Panc1 (cell line): ENCODE data around the gene TK2. TPM values are rescaled to one million over a fixed set of nuclear protein-coding genes. Genes with fewer than 3 reads are reported as not detected.

ENCODE experiments used
- ATAC-seq: fragments of 200-7000 bp; cut with Tn5 transposase; 2 replicates; pipeline ENCODE4 v1.9.1; 2020; ENCODE audit warnings: mild to moderate bottlenecking, moderate library complexity
- BruUV-seq: library from RNA; stranded (reverse); fragments of 400-500 nt; replicated peaks from 2 replicates; lab custom pipeline; 2021; lab: Mats Ljungman, UMichigan
- CTCF ChIA-PET: fragments of 300-600 bp; sonication (Branson Sonifier 250); formaldehyde crosslinking; loops from one replicate; lab custom pipeline; 2022; ENCODE audit warnings: antibody characterized with exemption; lab: Charles Lee
- POLR2A ChIA-PET: fragments of 300-600 bp; sonication (Branson Sonifier 250); formaldehyde crosslinking; loops from one replicate; lab custom pipeline; 2022; ENCODE audit warnings: antibody characterized with exemption; lab: Charles Lee
- DNase-seq: peaks from one replicate; pipeline ENCODE4 v3.0.0-alpha.2; 2010; ENCODE audit warnings: low read depth, low spot score
- H3K27ac ChIP-seq: 2 replicates; pipeline ENCODE4 v1.5.1; 2011; ENCODE audit warnings: mild to moderate bottlenecking, low read length, inconsistent platforms
- H3K27me3 ChIP-seq: fragments of 200-500 bp; sonication (Bioruptor generic); 2 replicates; pipeline ENCODE4 v1.6.0; 2014; ENCODE audit warnings: low read length, inconsistent platforms; ENCODE audit not compliant: control insufficient read depth, insufficient read depth
- H3K36me3 ChIP-seq: fragments of 200-500 bp; sonication (Bioruptor generic); 2 replicates; pipeline ENCODE4 v1.5.1; 2014; ENCODE audit warnings: inconsistent platforms, mild to moderate bottlenecking, low read length, moderate library complexity; ENCODE audit not compliant: control insufficient read depth, insufficient read depth
- H3K4me1 ChIP-seq: 2 replicates; pipeline ENCODE4 v1.5.1; 2011; ENCODE audit warnings: inconsistent platforms, mild to moderate bottlenecking, low read length, moderate library complexity; ENCODE audit not compliant: control insufficient read depth, insufficient read depth
- H3K4me3 ChIP-seq, 2 experiments: 2 replicates each; pipeline ENCODE4 v1.5.1; 2011 to 2012; ENCODE audit warnings: low read depth in 2 of 2, low read length in 2 of 2, mild to moderate bottlenecking in 2 of 2, inconsistent platforms in 1 of 2, moderate library complexity in 1 of 2
- H3K9me3 ChIP-seq: fragments of 200-500 bp; sonication (Bioruptor generic); 2 replicates; pipeline ENCODE4 v1.5.1; 2014; ENCODE audit warnings: low read depth, mild to moderate bottlenecking, inconsistent platforms, low read length, moderate library complexity; ENCODE audit not compliant: control insufficient read depth, insufficient read depth
- POLR2AphosphoS5 ChIP-seq: IDR thresholded peaks from 2 replicates; pipeline ENCODE4 v1.6.1; 2012; ENCODE audit warnings: mild to moderate bottlenecking, low read depth, low read length, moderate library complexity
- SIN3A ChIP-seq: IDR thresholded peaks from 2 replicates; pipeline ENCODE4 v1.6.1; 2012; ENCODE audit warnings: low read depth, mild to moderate bottlenecking, low read length, moderate library complexity, borderline replicate concordance; ENCODE audit not compliant: insufficient read depth
- TCF7L2 ChIP-seq: IDR thresholded peaks from 2 replicates; pipeline ENCODE4 v1.6.1; 2011; ENCODE audit warnings: mild to moderate bottlenecking, low read depth, low read length, inconsistent platforms
- in situ Hi-C: cut with HindIII; loops from 2 replicates; pipeline ENCODE4 v1.10.0; 2016; ENCODE audit warnings: low sequenced_read_pairs, low pct_unique_long_range_greater_than_20kb
- intact Hi-C: fragments of 100-400 bp; cut with micrococcal nuclease; formaldehyde crosslinking; loops from one replicate; pipeline ENCODE4 v1.10.0; 2022; ENCODE audit not compliant: unreplicated experiment
- total RNA-seq: library from RNA; stranded (reverse); gene quantifications from one replicate; pipeline ENCODE4 v1.2.1, GENCODE V29; 2021; ENCODE audit not compliant: unreplicated experiment
- TF ChIP-seq, protein P1 (sequence below): fragments of 450-650 bp; IDR thresholded peaks from 2 replicates; pipeline ENCODE4 v1.5.1; 2017; ENCODE audit warnings: mild to moderate bottlenecking
- TF ChIP-seq, protein P2 (sequence below), 2 experiments: IDR thresholded peaks; 2 replicates each; pipeline ENCODE4 v1.6.1; 2011 to 2012; ENCODE audit warnings: low read depth in 2 of 2, control low read depth in 1 of 2, low read length in 1 of 2, mild to moderate bottlenecking in 1 of 2, moderate library complexity in 1 of 2; ENCODE audit not compliant: insufficient read depth in 1 of 2

TK2 gene
- total RNA-seq, 1 experiment from 2014 or later: 17.1 TPM

DNA sequence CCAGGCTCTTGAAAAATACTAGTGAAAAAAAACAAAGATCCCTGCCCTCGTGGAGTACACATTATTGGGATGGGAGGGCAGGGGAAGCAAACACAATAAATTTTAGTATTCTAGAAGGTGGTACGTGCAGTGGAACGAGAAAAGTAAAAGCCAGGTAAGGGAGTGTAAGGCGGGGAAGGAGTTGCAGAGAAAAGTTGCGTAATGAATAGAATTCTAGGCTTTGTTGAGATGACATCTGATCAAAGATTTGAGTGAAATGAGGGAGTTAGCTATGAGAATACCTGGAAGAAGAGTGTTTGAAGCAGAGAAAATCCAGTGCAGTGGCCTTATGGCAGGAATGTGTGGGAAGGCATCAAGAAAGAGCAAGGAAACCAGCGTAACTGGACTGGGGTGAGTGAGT lies 4.6 kb upstream of the TK2 start:
- ATAC-seq (no peak), DNase-seq (no peak)
- Histone ChIP-seq H3K27ac (no peak overlapping the region), H3K36me3 (peaks cover 6% of the 10 kb centered on the region), H3K4me1 (peaks cover 31% of the 10 kb centered on the region), H3K27me3 (no peaks in the 10 kb centered on the region), H3K9me3 (no peaks in the 10 kb centered on the region), H3K4me3 (no peak overlapping the region)
- in situ Hi-C loops (no loop called here), intact Hi-C loops (no loop called here)
- TF ChIP-seq TCF7L2 (no peak), SIN3A (no peak), POLR2AphosphoS5 (no peak)
- TF ChIP-seq, protein P1, sequence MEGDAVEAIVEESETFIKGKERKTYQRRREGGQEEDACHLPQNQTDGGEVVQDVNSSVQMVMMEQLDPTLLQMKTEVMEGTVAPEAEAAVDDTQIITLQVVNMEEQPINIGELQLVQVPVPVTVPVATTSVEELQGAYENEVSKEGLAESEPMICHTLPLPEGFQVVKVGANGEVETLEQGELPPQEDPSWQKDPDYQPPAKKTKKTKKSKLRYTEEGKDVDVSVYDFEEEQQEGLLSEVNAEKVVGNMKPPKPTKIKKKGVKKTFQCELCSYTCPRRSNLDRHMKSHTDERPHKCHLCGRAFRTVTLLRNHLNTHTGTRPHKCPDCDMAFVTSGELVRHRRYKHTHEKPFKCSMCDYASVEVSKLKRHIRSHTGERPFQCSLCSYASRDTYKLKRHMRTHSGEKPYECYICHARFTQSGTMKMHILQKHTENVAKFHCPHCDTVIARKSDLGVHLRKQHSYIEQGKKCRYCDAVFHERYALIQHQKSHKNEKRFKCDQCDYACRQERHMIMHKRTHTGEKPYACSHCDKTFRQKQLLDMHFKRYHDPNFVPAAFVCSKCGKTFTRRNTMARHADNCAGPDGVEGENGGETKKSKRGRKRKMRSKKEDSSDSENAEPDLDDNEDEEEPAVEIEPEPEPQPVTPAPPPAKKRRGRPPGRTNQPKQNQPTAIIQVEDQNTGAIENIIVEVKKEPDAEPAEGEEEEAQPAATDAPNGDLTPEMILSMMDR: no peak
- TF ChIP-seq, protein P2, sequence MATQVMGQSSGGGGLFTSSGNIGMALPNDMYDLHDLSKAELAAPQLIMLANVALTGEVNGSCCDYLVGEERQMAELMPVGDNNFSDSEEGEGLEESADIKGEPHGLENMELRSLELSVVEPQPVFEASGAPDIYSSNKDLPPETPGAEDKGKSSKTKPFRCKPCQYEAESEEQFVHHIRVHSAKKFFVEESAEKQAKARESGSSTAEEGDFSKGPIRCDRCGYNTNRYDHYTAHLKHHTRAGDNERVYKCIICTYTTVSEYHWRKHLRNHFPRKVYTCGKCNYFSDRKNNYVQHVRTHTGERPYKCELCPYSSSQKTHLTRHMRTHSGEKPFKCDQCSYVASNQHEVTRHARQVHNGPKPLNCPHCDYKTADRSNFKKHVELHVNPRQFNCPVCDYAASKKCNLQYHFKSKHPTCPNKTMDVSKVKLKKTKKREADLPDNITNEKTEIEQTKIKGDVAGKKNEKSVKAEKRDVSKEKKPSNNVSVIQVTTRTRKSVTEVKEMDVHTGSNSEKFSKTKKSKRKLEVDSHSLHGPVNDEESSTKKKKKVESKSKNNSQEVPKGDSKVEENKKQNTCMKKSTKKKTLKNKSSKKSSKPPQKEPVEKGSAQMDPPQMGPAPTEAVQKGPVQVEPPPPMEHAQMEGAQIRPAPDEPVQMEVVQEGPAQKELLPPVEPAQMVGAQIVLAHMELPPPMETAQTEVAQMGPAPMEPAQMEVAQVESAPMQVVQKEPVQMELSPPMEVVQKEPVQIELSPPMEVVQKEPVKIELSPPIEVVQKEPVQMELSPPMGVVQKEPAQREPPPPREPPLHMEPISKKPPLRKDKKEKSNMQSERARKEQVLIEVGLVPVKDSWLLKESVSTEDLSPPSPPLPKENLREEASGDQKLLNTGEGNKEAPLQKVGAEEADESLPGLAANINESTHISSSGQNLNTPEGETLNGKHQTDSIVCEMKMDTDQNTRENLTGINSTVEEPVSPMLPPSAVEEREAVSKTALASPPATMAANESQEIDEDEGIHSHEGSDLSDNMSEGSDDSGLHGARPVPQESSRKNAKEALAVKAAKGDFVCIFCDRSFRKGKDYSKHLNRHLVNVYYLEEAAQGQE (IDR thresholded peaks at IDR 0.05; ENCODE audit: insufficient read depth in 1 of 2, low read depth in 2 of 2, low read length in 1 of 2): no peak
- BruUV-seq: no TSS peak
- CTCF ChIA-PET: no interaction called here
- POLR2A ChIA-PET: no interaction called here

DNA sequence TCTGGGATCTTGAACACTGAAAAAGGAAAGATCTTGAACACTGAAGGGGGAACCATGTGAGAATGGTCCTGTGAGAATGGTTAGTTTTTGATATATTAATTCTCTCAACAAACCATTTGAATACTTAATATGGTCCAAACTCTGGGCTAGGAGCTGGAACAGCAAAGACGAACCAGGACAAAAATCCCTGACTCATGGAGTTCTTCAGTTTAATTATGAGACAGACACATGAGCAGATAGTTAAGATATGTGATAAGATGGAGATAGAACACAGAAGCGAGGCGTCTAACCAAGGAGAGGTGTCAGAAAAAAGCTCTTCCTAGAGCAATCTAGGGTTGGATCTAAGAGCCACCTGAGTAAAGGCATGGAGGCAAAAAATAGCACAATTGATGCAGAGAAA lies 4.1 kb upstream of the TK2 start:
- BruUV-seq: no TSS peak
- DNase-seq: no peak
- in situ Hi-C loops: no loop called here
- CTCF ChIA-PET: no interaction called here
- peaks cover 6% of the 10 kb centered on the region for H3K36me3 ChIP-seq
- peaks cover 34% of the 10 kb centered on the region for H3K4me1 ChIP-seq
- ATAC-seq: no peak
- H3K9me3 ChIP-seq: no peaks in the 10 kb centered on the region
- peak overlapping the region; percentile 96; the same call in 1 of the 2 replicates for H3K27ac ChIP-seq
- peak overlapping the region; percentile 75 to 86; a peak in 3 of 4 replicates for H3K4me3 ChIP-seq
- TF ChIP-seq, protein P1: no peak
- TF ChIP-seq POLR2AphosphoS5: no peak
- TF ChIP-seq SIN3A: no peak
- TF ChIP-seq TCF7L2: no peak
- TF ChIP-seq, protein P2 (IDR thresholded peaks at IDR 0.05; ENCODE audit: insufficient read depth in 1 of 2, low read depth in 2 of 2, low read length in 1 of 2): no peak
- POLR2A ChIA-PET: no interaction called here
- intact Hi-C loops: no loop called here
- no peaks in the 10 kb centered on the region for H3K27me3 ChIP-seq
